ENCODE measurements around the gene SHCBP1. TPM values are rescaled to one million over a fixed set of nuclear protein-coding genes. Genes with fewer than 3 reads are reported as not detected.
"Not testable (repeated sequence)": the region's sequence is repeated elsewhere in the genome, so short reads cannot be mapped to it uniquely, and the experiment has no call there.

The SHCBP1 gene
- total RNA-seq, 3 donors from 2014 or later (not counting 1 experiment from before 2014, with no cell fraction given), result 2.2 to 3.6 (median 3.5) TPM

GRCh38 chr16:46562979-46563378 is 58.2 kb downstream of the SHCBP1 start:
- Mint-ChIP-seq H3K4me1 (no peaks in the 10 kb centered on the region), H3K27me3 (ENCODE audit: low read depth in 2 of 2) (no peaks in the 10 kb centered on the region), H3K9me3 (no peaks in the 10 kb centered on the region), H3K27ac (no peak overlapping the region), H3K36me3 (no peaks in the 10 kb centered on the region), H3K4me3 (no peak overlapping the region)
- TF ChIP-seq CTCF (IDR thresholded peaks at IDR 0.05), result no peak
- intact Hi-C loops (cut with micrococcal nuclease), result no loop called here
- H3K4me1 ChIP-seq (ENCODE audit: control insufficient read depth, insufficient read depth, low read length), result no peaks in the 10 kb centered on the region
- no peak overlapping the region for H3K27ac ChIP-seq (ENCODE audit: low read length)
- no peak overlapping the region for H3K4me3 ChIP-seq (ENCODE audit: low read length)
- peaks cover 3% of the 10 kb centered on the region for H3K27me3 ChIP-seq (ENCODE audit: control insufficient read depth, insufficient read depth, low read length)
- H3K9me3 ChIP-seq (ENCODE audit: control insufficient read depth, insufficient read depth, low read length), result no peaks in the 10 kb centered on the region
- WGBS (ENCODE audit: insufficient coverage), result 89% methylated on average over 3 of the region's 3 CpGs
- no peaks in the 10 kb centered on the region for H3K36me3 ChIP-seq (ENCODE audit: control insufficient read depth, insufficient read depth, low read length)
- DNase-seq (no peak), ATAC-seq (no peak)

- no CpG with 5 or more reads among the region's 1 CpG for WGBS (ENCODE audit: insufficient coverage)
- intact Hi-C loops (cut with micrococcal nuclease), result no loop called here
- H3K27ac Mint-ChIP-seq, result no peak overlapping the region
Measured at GRCh38 chr16:46558018-46558417, 63.2 kb downstream of the SHCBP1 start.

GRCh38 chr16:46555951-46556350 is 65.2 kb downstream of the SHCBP1 start:
- Mint-ChIP-seq H3K27ac (no peak overlapping the region), H3K27me3 (ENCODE audit: low read depth in 2 of 2) (peaks cover 2 to 16% of the 10 kb centered on the region in 2 donors), H3K36me3 (no peaks in the 10 kb centered on the region), H3K9me3 (no peaks in the 10 kb centered on the region), H3K4me3 (no peak overlapping the region), H3K4me1 (peaks cover 5 to 8% of the 10 kb centered on the region in 2 donors)
- TF ChIP-seq CTCF (IDR thresholded peaks at IDR 0.05), result no peak
- Histone ChIP-seq H3K27me3 (ENCODE audit: control insufficient read depth, insufficient read depth, low read length) (no peaks in the 10 kb centered on the region), H3K4me3 (ENCODE audit: low read length) (no peak overlapping the region), H3K9me3 (ENCODE audit: control insufficient read depth, insufficient read depth, low read length) (no peaks in the 10 kb centered on the region), H3K4me1 (ENCODE audit: control insufficient read depth, insufficient read depth, low read length) (peaks cover 2% of the 10 kb centered on the region), H3K36me3 (ENCODE audit: control insufficient read depth, insufficient read depth, low read length) (no peaks in the 10 kb centered on the region), H3K27ac (ENCODE audit: low read length) (no peak overlapping the region)
- intact Hi-C loops (cut with micrococcal nuclease), result no loop called here
- ATAC-seq (no peak), DNase-seq (no peak)
- 71% methylated on average over 2 of the region's 3 CpGs for WGBS (ENCODE audit: insufficient coverage)

More at GRCh38 chr16:46558018-46558417, 63.2 kb downstream of the SHCBP1 start:
- peaks cover 0 to 16% of the 10 kb centered on the region in 2 donors for H3K27me3 Mint-ChIP-seq (ENCODE audit: low read depth in 2 of 2)
- peaks cover 5 to 8% of the 10 kb centered on the region in 2 donors for H3K4me1 Mint-ChIP-seq
- no peaks in the 10 kb centered on the region for H3K9me3 Mint-ChIP-seq
- ATAC-seq (no peak), DNase-seq (no peak)
- H3K4me1 ChIP-seq (ENCODE audit: control insufficient read depth, insufficient read depth, low read length), result peaks cover 2% of the 10 kb centered on the region
- H3K36me3 ChIP-seq (ENCODE audit: control insufficient read depth, insufficient read depth, low read length), result no peaks in the 10 kb centered on the region
- H3K4me3 Mint-ChIP-seq, result no peak overlapping the region
- peaks cover 2% of the 10 kb centered on the region for H3K27me3 ChIP-seq (ENCODE audit: control insufficient read depth, insufficient read depth, low read length)
- H3K9me3 ChIP-seq (ENCODE audit: control insufficient read depth, insufficient read depth, low read length), result no peaks in the 10 kb centered on the region
- no peak overlapping the region for H3K27ac ChIP-seq (ENCODE audit: low read length)
- no peaks in the 10 kb centered on the region for H3K36me3 Mint-ChIP-seq
- TF ChIP-seq CTCF (IDR thresholded peaks at IDR 0.05), result no peak
- H3K4me3 ChIP-seq (ENCODE audit: low read length), result no peak overlapping the region

- not testable (repeated sequence) for H3K9me3 Mint-ChIP-seq; H3K36me3 ChIP-seq (ENCODE audit: control insufficient read depth, insufficient read depth, low read length); H3K4me1 ChIP-seq (ENCODE audit: control insufficient read depth, insufficient read depth, low read length); H3K4me3 ChIP-seq (ENCODE audit: low read length); H3K4me1 Mint-ChIP-seq; H3K36me3 Mint-ChIP-seq; H3K9me3 ChIP-seq (ENCODE audit: control insufficient read depth, insufficient read depth, low read length); H3K4me3 Mint-ChIP-seq; H3K27me3 ChIP-seq (ENCODE audit: control insufficient read depth, insufficient read depth, low read length); H3K27ac ChIP-seq (ENCODE audit: low read length); H3K27ac Mint-ChIP-seq
- peaks cover 2 to 16% of the 10 kb centered on the region in 2 donors for H3K27me3 Mint-ChIP-seq (ENCODE audit: low read depth in 2 of 2)
- 32% methylated on average over 10 of the region's 14 CpGs for WGBS (ENCODE audit: insufficient coverage)
- intact Hi-C loops (cut with micrococcal nuclease), result loop anchor here (1.0 kb wide), 1 partner anchor 53 kb away; no protein-coding TSS in a partner anchor
- DNase-seq, result peak; percentile 33 to 60
- peak; percentile 71 for TF ChIP-seq CTCF (IDR thresholded peaks at IDR 0.05)
- ATAC-seq, result peak in 1 of 3 donors; percentile 30
Measured at GRCh38 chr16:46554435-46554834, 66.7 kb downstream of the SHCBP1 start.

Data from natural killer cell (primary cell).